Suprapubic skin (tissue), 4 donors: ENCODE measurements around the gene AAGAB. TPM values are rescaled to one million over a fixed set of nuclear protein-coding genes. Genes with fewer than 3 reads are reported as not detected.
"Not testable (repeated sequence)": the region's sequence is repeated elsewhere in the genome, so short reads cannot be mapped to it uniquely, and the experiment has no call there.

Experiments used
- DNase-seq, 2 donors: peaks; one replicate each; pipeline ENCODE4 v3.0.0-alpha.2; 2019; ENCODE audit warnings: low spot score in 2 of 2
- H3K27ac ChIP-seq: fragments of 200-600 bp; sonication (generic); one replicate; pipeline ENCODE4 v1.5.1; 2019
- H3K27me3 ChIP-seq: fragments of 200-600 bp; sonication (generic); one replicate; pipeline ENCODE4 v1.5.1; 2019
- H3K36me3 ChIP-seq: fragments of 200-600 bp; sonication (generic); one replicate; pipeline ENCODE4 v1.5.1; 2019
- H3K4me1 ChIP-seq: fragments of 200-600 bp; sonication (generic); one replicate; pipeline ENCODE4 v1.5.1; 2019
- H3K4me3 ChIP-seq: fragments of 200-600 bp; sonication (generic); one replicate; pipeline ENCODE4 v1.5.1; 2019; ENCODE audit warnings: mild to moderate bottlenecking
- H3K9me3 ChIP-seq: fragments of 200-600 bp; sonication (generic); one replicate; pipeline ENCODE4 v1.5.1; 2019
- EP300 ChIP-seq: sonication (generic); formaldehyde crosslinking; IDR thresholded peaks from one replicate; pipeline ENCODE4 v1.6.1; 2017; ENCODE audit warnings: antibody characterized with exemption
- POLR2A ChIP-seq, 2 donors: fragments of 450-650 bp; IDR thresholded peaks; one replicate each; pipeline ENCODE4 v1.6.1; 2017; ENCODE audit warnings: antibody characterized with exemption in 2 of 2, mild to moderate bottlenecking in 2 of 2, moderate library complexity in 2 of 2
- POLR2AphosphoS5 ChIP-seq, 3 donors: sonication (generic); formaldehyde crosslinking; IDR thresholded peaks; one replicate each; pipeline ENCODE4 v1.6.1; 2017; ENCODE audit warnings: antibody characterized with exemption in 3 of 3
- WGBS: methylation state at CpG from one replicate; pipeline ENCODE4 v1.1.5; 2018; 5-methylcytosine and 5-hydroxymethylcytosine counted together
- total RNA-seq, 4 donors: library from RNA; depleted of rRNA; stranded (reverse); fragments of >200 nt; gene quantifications; one replicate each; pipeline ENCODE4 v1.1.0, GENCODE V29; 2016
- TF ChIP-seq, protein P1 (sequence below), 2 donors: fragments of 200-600 bp in 1 of 2; fragments of 450-650 bp in 1 of 2; sonication (generic) in 1 of 2; IDR thresholded peaks; one replicate each; pipeline ENCODE4 v1.5.1; 2016 to 2019; ENCODE audit warnings: antibody characterized with exemption in 2 of 2, mild to moderate bottlenecking in 1 of 2, moderate library complexity in 1 of 2

AAGAB gene
- total RNA-seq, 4 donors from 2014 or later: 18.6 to 28.0 (median 26.0) TPM

DNA sequence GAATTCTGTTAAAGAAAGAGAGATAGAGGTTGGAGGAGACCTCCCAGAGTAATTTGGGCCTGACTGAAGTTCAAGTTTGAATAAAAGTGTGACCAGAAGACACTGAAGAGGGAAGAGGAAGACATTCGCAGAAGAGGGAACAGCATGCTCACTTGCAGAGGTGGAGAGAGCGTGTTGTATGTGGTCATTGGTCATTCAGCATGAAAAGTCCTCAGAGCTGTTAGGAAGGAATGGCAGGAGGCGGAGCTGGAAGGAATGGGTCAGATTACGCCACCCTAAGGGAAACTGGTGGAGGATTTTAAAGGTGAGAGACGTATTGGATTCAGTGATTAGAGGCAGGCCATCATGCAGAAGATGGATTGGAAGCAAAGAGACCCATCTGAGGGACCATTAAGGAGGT is 41.7 kb upstream of the AAGAB start:
- DNase-seq: no peak

DNA sequence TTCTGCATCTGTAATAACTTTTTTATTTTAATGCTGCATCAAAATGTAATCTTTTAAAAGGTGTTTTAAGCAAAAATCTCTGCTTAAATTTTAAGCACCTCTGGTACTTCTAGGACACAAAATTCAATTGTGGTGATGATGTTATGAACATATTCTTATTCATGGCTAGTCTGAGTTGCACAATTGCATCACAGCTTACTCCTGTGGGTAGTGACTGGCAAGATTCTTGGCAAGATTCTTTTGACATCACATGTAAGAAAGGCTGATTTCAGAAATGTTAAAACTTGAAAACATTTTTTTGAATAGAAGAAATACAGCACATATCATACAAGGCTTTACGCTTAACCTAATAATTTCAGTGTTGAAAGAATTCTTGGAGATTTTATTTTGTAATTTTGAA is 35.9 kb upstream of the AAGAB start:
- TF ChIP-seq, protein P1, sequence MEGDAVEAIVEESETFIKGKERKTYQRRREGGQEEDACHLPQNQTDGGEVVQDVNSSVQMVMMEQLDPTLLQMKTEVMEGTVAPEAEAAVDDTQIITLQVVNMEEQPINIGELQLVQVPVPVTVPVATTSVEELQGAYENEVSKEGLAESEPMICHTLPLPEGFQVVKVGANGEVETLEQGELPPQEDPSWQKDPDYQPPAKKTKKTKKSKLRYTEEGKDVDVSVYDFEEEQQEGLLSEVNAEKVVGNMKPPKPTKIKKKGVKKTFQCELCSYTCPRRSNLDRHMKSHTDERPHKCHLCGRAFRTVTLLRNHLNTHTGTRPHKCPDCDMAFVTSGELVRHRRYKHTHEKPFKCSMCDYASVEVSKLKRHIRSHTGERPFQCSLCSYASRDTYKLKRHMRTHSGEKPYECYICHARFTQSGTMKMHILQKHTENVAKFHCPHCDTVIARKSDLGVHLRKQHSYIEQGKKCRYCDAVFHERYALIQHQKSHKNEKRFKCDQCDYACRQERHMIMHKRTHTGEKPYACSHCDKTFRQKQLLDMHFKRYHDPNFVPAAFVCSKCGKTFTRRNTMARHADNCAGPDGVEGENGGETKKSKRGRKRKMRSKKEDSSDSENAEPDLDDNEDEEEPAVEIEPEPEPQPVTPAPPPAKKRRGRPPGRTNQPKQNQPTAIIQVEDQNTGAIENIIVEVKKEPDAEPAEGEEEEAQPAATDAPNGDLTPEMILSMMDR (IDR thresholded peaks at IDR 0.05): no peak
- TF ChIP-seq POLR2AphosphoS5 (IDR thresholded peaks at IDR 0.05): no peak
- no peak for TF ChIP-seq POLR2A (IDR thresholded peaks at IDR 0.05)
- no peak for TF ChIP-seq EP300
- no peak for DNase-seq
- Histone ChIP-seq H3K27me3 (no peaks in the 10 kb centered on the region), H3K4me3 (no peak overlapping the region), H3K4me1 (no peaks in the 10 kb centered on the region), H3K9me3 (no peaks in the 10 kb centered on the region), H3K36me3 (no peaks in the 10 kb centered on the region), H3K27ac (no peak overlapping the region)
- 100% methylated on average over 1 of the region's 1 CpG for WGBS

More for the DNA sequence above, 41.7 kb upstream of the AAGAB start:
- no peaks in the 10 kb centered on the region for H3K4me1 ChIP-seq
- no peaks in the 10 kb centered on the region for H3K9me3 ChIP-seq
- no peak overlapping the region for H3K4me3 ChIP-seq
- no peak for TF ChIP-seq POLR2A (IDR thresholded peaks at IDR 0.05)
- TF ChIP-seq EP300: no peak
- no peak for TF ChIP-seq POLR2AphosphoS5 (IDR thresholded peaks at IDR 0.05)
- TF ChIP-seq, protein P1 (IDR thresholded peaks at IDR 0.05): no peak
- WGBS: 94% methylated on average over 5 of the region's 5 CpGs
- no peaks in the 10 kb centered on the region for H3K36me3 ChIP-seq
- no peak overlapping the region for H3K27ac ChIP-seq
- H3K27me3 ChIP-seq: no peaks in the 10 kb centered on the region

DNA sequence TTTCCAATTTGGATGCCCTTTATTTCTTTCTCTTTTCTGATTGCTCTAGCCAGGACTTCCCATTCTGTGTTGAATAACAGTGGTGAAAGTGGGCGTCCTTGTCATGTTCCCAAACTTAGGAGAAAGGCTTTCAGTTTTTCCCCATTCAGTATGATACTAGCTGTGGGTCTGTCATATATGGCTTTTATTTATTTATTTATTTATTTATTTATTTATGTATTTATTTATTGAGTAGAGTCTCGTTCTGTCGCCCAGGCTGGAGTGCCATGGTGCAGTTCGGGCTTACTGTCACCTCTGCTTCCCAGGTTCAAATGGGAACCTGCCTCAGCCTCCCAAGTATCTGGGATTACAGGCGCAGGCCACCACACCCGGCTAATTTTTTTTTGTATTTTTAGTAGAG is 31.9 kb upstream of the AAGAB start:
- H3K4me1 ChIP-seq, H3K27me3 ChIP-seq, H3K4me3 ChIP-seq, H3K36me3 ChIP-seq, H3K9me3 ChIP-seq, DNase-seq, H3K27ac ChIP-seq: not testable (repeated sequence)
- 78% methylated on average over 6 of the region's 6 CpGs for WGBS

DNA sequence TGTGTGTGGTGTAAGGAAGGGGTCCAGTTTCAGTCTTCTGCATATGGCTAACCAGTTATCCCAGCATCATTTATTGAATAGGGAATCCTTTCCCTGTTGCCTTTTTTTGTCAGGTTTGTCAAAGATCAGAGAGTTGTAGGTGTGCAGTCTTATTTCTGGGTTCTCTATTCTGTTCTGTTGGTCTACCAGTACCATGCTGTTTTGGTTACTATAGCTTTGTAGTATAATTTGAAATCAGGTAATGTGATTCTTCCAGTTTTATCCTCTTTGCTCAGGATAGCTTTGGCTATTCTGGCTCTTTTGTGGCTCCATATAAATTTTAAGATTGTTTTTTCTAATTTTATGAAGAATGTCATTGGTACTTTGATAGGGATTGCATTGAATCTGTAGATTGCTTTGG is 31.2 kb upstream of the AAGAB start:
- H3K4me3 ChIP-seq, DNase-seq, H3K27me3 ChIP-seq, H3K36me3 ChIP-seq, H3K9me3 ChIP-seq, H3K27ac ChIP-seq, H3K4me1 ChIP-seq: not testable (repeated sequence)

DNA sequence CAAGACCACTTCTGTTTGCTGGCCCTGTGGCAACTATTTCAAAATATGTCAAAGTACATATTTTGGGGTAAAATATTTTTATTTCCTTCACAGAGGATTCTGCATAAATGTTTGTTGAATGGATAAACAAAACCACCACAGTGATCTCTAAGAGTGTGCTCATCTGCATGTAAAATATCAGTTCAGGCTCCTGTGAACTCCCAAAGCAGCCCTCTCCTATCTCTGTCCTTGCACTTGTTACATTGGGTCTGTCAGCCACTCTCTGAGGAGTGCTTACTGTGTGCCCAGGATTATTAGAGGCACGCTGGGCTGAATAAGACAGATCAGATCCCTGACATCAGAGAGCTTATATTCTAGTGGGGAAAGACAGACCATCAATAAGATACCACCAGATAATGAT is 27.3 kb upstream of the AAGAB start:
- WGBS: 79% methylated on average over 1 of the region's 1 CpG

DNA sequence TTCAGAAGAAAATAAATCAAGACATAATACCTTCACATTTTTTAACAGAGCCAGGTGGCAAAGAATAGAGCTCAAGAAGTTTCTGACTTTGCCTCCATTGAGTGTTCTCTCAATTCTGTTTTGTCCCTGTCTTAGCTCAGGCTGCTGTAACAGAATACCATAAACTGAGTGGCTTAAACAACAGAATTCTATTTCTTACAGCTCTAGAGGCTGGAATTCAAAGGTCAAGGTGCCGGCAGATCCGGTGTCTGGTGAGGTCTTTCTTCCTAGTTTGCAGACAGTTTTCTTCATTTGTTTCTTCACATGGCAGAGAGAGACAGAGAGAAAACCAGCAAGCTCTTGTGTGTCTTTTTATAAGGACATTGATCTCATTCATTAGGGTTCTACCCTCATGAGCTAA is 25.8 kb upstream of the AAGAB start:
- WGBS: 82% methylated on average over 2 of the region's 2 CpGs
- TF ChIP-seq EP300 (no peak), POLR2A (IDR thresholded peaks at IDR 0.05) (no peak), POLR2AphosphoS5 (IDR thresholded peaks at IDR 0.05) (no peak)
- TF ChIP-seq, protein P1 (IDR thresholded peaks at IDR 0.05): no peak
- Histone ChIP-seq H3K36me3 (no peaks in the 10 kb centered on the region), H3K27ac (no peak overlapping the region), H3K4me1 (no peaks in the 10 kb centered on the region), H3K9me3 (no peaks in the 10 kb centered on the region), H3K27me3 (no peaks in the 10 kb centered on the region), H3K4me3 (no peak overlapping the region)
- DNase-seq: no peak

More for the DNA sequence above, 27.3 kb upstream of the AAGAB start:
- Histone ChIP-seq H3K4me3 (no peak overlapping the region), H3K27ac (no peak overlapping the region), H3K9me3 (no peaks in the 10 kb centered on the region), H3K36me3 (no peaks in the 10 kb centered on the region), H3K4me1 (no peaks in the 10 kb centered on the region), H3K27me3 (no peaks in the 10 kb centered on the region)
- DNase-seq: no peak
- TF ChIP-seq, protein P1 (IDR thresholded peaks at IDR 0.05): no peak
- no peak for TF ChIP-seq POLR2AphosphoS5 (IDR thresholded peaks at IDR 0.05)
- no peak for TF ChIP-seq EP300
- TF ChIP-seq POLR2A (IDR thresholded peaks at IDR 0.05): no peak
